Right cardiac atrium (tissue), 5 donors: Measurements from ENCODE around the gene ZNF860. TPM values are rescaled to one million over a fixed set of nuclear protein-coding genes. Genes with fewer than 3 reads are reported as not detected.
"Not testable (repeated sequence)": the region's sequence is repeated elsewhere in the genome, so short reads cannot be mapped to it uniquely, and the experiment has no call there.

ENCODE experiments used
- ATAC-seq, 2 donors: fragments of 200-7000 bp; cut with Tn5 transposase; one replicate each; pipeline versions ENCODE4 v1.8.0 to v1.9.1; 2020; ENCODE audit warnings: moderate library complexity in 2 of 2, mild to moderate bottlenecking in 1 of 2
- DNase-seq, 3 donors: peaks; one replicate each; pipeline ENCODE4 v3.0.0-alpha.2; 2020
- H3K27ac ChIP-seq: one replicate; pipeline ENCODE4 v1.5.1; 2013; ENCODE audit warnings: mild to moderate bottlenecking, low read length, control low read depth, moderate library complexity
- H3K27me3 ChIP-seq: one replicate; pipeline ENCODE4 v1.6.1; 2013; ENCODE audit not compliant: control insufficient read depth, insufficient read depth
- H3K4me1 ChIP-seq: one replicate; pipeline ENCODE4 v1.6.1; 2013; ENCODE audit warnings: low read length; ENCODE audit not compliant: control insufficient read depth, insufficient read depth
- H3K4me3 ChIP-seq: one replicate; pipeline ENCODE4 v1.5.1; 2013; ENCODE audit warnings: low read length, control low read depth
- H3K9me3 ChIP-seq: one replicate; pipeline ENCODE4 v1.6.1; 2013; ENCODE audit warnings: low read length; ENCODE audit not compliant: control insufficient read depth
- WGBS: extraction: QIAGEN DNeasy Blood & Tissue Kit; methylation state at CpG from one replicate; pipeline ENCODE4 v1.1.7; 2013; 5-methylcytosine and 5-hydroxymethylcytosine counted together
- intact Hi-C, 4 donors: fragments of 100-400 bp; cut with DNase I; formaldehyde crosslinking; loops; one replicate each; pipeline versions ENCODE4 v1.11.0 to v1.14.0; 2022 to 2023
- polyA plus RNA-seq: library from polyadenylated mRNA; stranded (reverse); fragments of 200-250 nt; gene quantifications from one replicate; pipeline ENCODE4 v1.2.3, GENCODE V29; 2013
- total RNA-seq, 4 donors: library from RNA; stranded (reverse); fragmentation: NEBNext Ultra II Directional; extraction: Animal tissue kit (Norgen Biotek cat#: 25700); gene quantifications; one replicate each; pipeline ENCODE4 v1.2.1, GENCODE V29; 2021
- donor health status: healthy with polysubstance abuse.
- donor health status: DM: no; HTN: yes; CAD: no.
- donor health status: DM: no; HTN: no; CAD: no.
- donor health status: DM: no; HTN: yes; CAD: no; lungs with severe emphysema.
- donor health status: DM: yes; HTN: yes; CAD: no.

ZNF860 gene
- total and polyA plus RNA-seq, 5 donors = 0.12 to 0.34 (median 0.23) TPM

DNA sequence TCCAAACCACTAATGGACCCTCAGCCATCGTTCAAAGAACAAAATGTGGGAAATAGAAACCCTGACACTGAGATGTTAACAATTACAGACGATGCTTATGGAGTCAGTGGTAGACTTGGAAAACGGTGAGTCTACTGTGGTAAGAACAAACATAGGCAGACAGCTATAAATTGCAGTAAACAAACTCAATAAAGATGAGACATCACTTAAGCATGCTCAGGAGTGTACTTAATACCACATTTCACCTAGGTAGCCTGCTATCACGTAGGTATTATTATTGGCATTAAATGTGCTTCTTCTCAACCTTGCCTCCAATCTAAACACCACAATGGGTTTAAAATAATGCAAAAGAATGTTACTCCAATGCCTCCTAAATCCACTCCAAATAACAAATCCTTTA lies 3.0 kb upstream of the ZNF860 start:
- H3K27me3 ChIP-seq = no peaks in the 10 kb centered on the region
- no peak for ATAC-seq
- 94% methylated on average over 4 of the region's 4 CpGs for WGBS

DNA sequence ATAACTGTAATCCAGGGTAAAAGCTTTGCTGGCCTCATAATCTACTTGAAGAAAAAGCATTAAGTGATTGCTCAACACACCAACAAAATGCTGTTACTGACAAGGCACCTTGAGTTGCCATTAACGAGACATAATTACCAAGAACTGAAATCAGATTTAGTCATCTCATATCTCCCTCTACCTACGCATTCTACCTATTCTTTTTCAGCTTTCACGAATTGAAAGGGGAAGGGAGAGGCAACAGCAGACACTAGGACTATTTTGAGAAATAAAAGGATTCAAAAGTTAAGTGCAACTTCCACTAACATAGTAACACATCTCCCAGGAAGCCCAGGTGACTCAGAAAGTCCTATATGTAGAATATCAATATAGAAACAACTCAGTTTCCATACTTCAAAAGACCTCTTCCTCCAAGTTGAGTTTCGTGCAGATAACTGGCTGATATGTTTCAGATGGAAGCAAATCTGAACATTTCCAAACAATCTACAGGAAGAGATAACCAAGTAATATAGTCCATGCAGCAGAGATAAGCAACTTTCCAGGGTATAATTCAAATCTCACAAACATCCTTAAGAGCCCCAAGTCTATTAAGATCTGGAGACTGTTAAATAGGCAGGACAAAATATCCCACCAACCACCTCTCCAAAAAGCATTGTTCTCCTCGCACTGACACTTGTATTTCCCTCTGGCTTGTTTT lies 2.4 kb upstream of the ZNF860 start:
- WGBS = 64% methylated on average over 5 of the region's 5 CpGs
- Histone ChIP-seq H3K27me3 (no peaks in the 10 kb centered on the region), H3K27ac (no peak overlapping the region), H3K9me3 (no peaks in the 10 kb centered on the region), H3K4me1 (peaks cover 3% of the 10 kb centered on the region), H3K4me3 (no peak overlapping the region)
- ATAC-seq = no peak
- intact Hi-C loops = no loop called here
- DNase-seq = no peak

More for the DNA sequence above, 3.0 kb upstream of the ZNF860 start:
- no peak for DNase-seq
- Histone ChIP-seq H3K27ac (no peak overlapping the region), H3K4me1 (peaks cover 3% of the 10 kb centered on the region), H3K9me3 (no peaks in the 10 kb centered on the region), H3K4me3 (no peak overlapping the region)
- intact Hi-C loops = no loop called here

- WGBS = under 1% methylated on average over 66 of the region's 66 CpGs
- Histone ChIP-seq H3K4me3 (peak overlapping the region; percentile 71), H3K9me3 (no peaks in the 10 kb centered on the region), H3K4me1 (peaks cover 3% of the 10 kb centered on the region), H3K27me3 (no peaks in the 10 kb centered on the region), H3K27ac (peak overlapping the region; percentile 50)
- ATAC-seq (peak; percentile 56 to 63), DNase-seq (peak; percentile 35 to 83 (median 75))
- intact Hi-C loops = no loop called here
Observed at GRCh38 chr3:31980530-31981205, 882 bp upstream of the ZNF860 start.

- ATAC-seq = no peak
- no peak for DNase-seq
- WGBS = 96% methylated on average over 4 of the region's 4 CpGs
- H3K27me3 ChIP-seq = no peaks in the 10 kb centered on the region
- intact Hi-C loops = no loop called here
- H3K4me1 ChIP-seq = no peaks in the 10 kb centered on the region
- H3K9me3 ChIP-seq = no peaks in the 10 kb centered on the region
- no peak overlapping the region for H3K4me3 ChIP-seq
- H3K27ac ChIP-seq = no peak overlapping the region
Observed at GRCh38 chr3:31984321-31984720, 2.8 kb downstream of the ZNF860 start.

GRCh38 chr3:31985831-31986230 lies 4.3 kb downstream of the ZNF860 start:
- WGBS = 63% methylated on average over 2 of the region's 2 CpGs
- intact Hi-C loops = no loop called here
- no peak overlapping the region for H3K4me3 ChIP-seq

GRCh38 chr3:31988271-31988670 lies 6.7 kb downstream of the ZNF860 start:
- intact Hi-C loops = no loop called here
- Histone ChIP-seq H3K4me1 (no peaks in the 10 kb centered on the region), H3K27me3 (no peaks in the 10 kb centered on the region), H3K27ac (no peak overlapping the region), H3K4me3 (no peak overlapping the region), H3K9me3 (no peaks in the 10 kb centered on the region)
- WGBS = 91% methylated on average over 1 of the region's 1 CpG
- ATAC-seq (no peak), DNase-seq (no peak)

More at GRCh38 chr3:31985831-31986230, 4.3 kb downstream of the ZNF860 start:
- Histone ChIP-seq H3K9me3 (no peaks in the 10 kb centered on the region), H3K27me3 (no peaks in the 10 kb centered on the region), H3K4me1 (no peaks in the 10 kb centered on the region), H3K27ac (no peak overlapping the region)
- ATAC-seq (no peak), DNase-seq (no peak)

- H3K4me1 ChIP-seq, H3K27ac ChIP-seq, H3K27me3 ChIP-seq, ATAC-seq, H3K9me3 ChIP-seq, H3K4me3 ChIP-seq, DNase-seq, intact Hi-C loops: not testable (repeated sequence)
- 96% methylated on average over 6 of the region's 6 CpGs for WGBS
Observed at GRCh38 chr3:31992995-31993394, 11.4 kb downstream of the ZNF860 start.

GRCh38 chr3:31993843-31994242 lies 12.3 kb downstream of the ZNF860 start:
- 98% methylated on average over 1 of the region's 1 CpG for WGBS
- Histone ChIP-seq H3K4me3 (no peak overlapping the region), H3K27me3 (no peaks in the 10 kb centered on the region), H3K9me3 (no peaks in the 10 kb centered on the region), H3K4me1 (no peaks in the 10 kb centered on the region), H3K27ac (no peak overlapping the region)
- DNase-seq = no peak
- intact Hi-C loops = no loop called here
- ATAC-seq = no peak

DNA sequence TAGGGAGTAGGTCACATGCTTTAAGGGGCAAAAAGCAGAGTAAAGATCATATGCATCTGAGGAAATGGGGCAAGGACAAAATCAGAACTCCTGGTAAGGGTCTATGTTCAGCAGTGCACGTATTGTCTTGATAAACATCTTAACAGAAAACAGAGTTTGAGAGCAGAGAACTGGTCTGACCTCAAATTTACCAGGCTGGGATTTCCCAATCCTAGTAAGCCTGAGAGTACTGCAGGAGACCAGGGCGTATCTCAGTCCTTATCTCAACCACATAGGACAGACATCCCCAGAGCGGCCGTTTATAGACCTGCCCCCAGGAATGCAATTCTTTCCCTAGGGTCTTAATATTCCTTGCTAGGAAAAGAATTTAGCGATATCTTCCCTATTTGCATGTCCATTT lies 13.5 kb downstream of the ZNF860 start:
- DNase-seq, intact Hi-C loops, ATAC-seq, H3K27ac ChIP-seq, H3K4me1 ChIP-seq, H3K9me3 ChIP-seq, H3K27me3 ChIP-seq, H3K4me3 ChIP-seq: not testable (repeated sequence)
- 87% methylated on average over 5 of the region's 5 CpGs for WGBS

DNA sequence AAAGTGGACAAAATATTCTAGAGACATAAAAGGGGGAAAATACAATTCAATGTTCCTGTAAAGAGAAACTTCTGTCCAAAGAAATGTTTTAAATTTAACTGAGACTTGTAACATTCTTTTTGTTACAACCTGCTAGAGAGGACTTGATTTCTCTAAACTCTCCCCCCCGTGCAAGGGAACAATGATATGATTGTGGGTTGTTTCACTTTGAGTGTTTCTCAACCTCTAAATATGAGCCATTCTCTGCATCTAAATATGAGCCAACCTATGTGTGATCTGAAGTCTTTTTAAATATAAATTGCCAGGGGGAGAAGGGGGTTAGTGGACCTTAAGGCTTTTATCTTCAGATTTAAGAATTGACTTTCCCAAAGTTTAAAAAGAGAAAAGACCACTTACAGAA lies 14.6 kb downstream of the ZNF860 start:
- ATAC-seq (no peak), DNase-seq (no peak)
- intact Hi-C loops = no loop called here
- Histone ChIP-seq H3K27ac (no peak overlapping the region), H3K4me3 (no peak overlapping the region), H3K27me3 (no peaks in the 10 kb centered on the region), H3K4me1 (no peaks in the 10 kb centered on the region), H3K9me3 (no peaks in the 10 kb centered on the region)
- 78% methylated on average over 1 of the region's 1 CpG for WGBS

DNA sequence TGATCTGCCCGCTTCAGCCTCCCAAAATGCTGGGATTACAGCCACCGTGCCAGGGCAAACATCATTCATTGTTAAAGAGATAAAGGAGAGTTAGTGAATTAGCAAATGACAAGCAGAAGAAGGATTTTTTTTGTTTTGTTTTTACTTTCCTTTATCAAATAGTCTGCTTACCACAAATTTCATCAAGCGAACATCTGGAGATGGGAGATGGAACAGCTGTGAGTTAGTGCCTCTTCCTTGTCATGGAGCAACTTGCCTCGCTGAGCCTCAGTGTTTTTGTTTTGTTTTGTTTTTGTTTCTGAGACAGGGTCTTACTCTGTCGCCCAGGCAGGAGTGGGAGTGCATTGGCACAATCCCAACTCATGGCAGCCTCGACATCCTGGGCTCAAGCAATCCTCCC lies 15.9 kb downstream of the ZNF860 start:
- WGBS = 58% methylated on average over 6 of the region's 6 CpGs
- H3K9me3 ChIP-seq = no peaks in the 10 kb centered on the region
- DNase-seq = no peak

More for the DNA sequence above, 15.9 kb downstream of the ZNF860 start:
- no peaks in the 10 kb centered on the region for H3K4me1 ChIP-seq
- H3K27me3 ChIP-seq = no peaks in the 10 kb centered on the region
- ATAC-seq = no peak
- no peak overlapping the region for H3K27ac ChIP-seq
- no peak overlapping the region for H3K4me3 ChIP-seq
- intact Hi-C loops = no loop called here
